SK-N-SH (cell line): ENCODE measurements around the gene GNAZ. TPM values are rescaled to one million over a fixed set of nuclear protein-coding genes. Genes with fewer than 3 reads are reported as not detected.
A peak's percentile ranks its signal among the peaks of the same experiment; 100 is the strongest.

ENCODE experiments used
- CTCF ChIA-PET: fragments of 300-600, 350-600 bp; formaldehyde crosslinking; extraction: SDS; loops from one replicate; lab custom pipeline; 2021; lab: Yijun Ruan, JAX
- POLR2A ChIA-PET: fragments of 350-600 bp; sonication (Branson Sonifier 250); formaldehyde crosslinking; extraction: SDS; loops from one replicate; lab custom pipeline; 2020; ENCODE audit warnings: antibody characterized with exemption, inconsistent platforms; lab: Yijun Ruan, JAX
- DNase-seq: peaks from one replicate; pipeline ENCODE4 v3.0.0; 2012
- H2AFZ ChIP-seq: fragments of 200-600 bp; sonication (generic); 2 replicates; pipeline ENCODE4 v1.8.1; 2016; ENCODE audit warnings: antibody characterized with exemption, mild to moderate bottlenecking, low read depth
- H3F3A ChIP-seq: fragments of 200-600 bp; sonication (generic); replicated peaks from 2 replicates; pipeline ENCODE3; 2016; ENCODE audit warnings: antibody characterized with exemption, mild to moderate bottlenecking; ENCODE audit not compliant: insufficient read depth
- H3K27ac ChIP-seq, 2 experiments: fragments of 200-500 bp in 1 of 2; fragments of 200-600 bp in 1 of 2; sonication (Bioruptor generic) in 1 of 2; sonication (generic), shearing (Covaris generic) in 1 of 2; 2 replicates each; pipeline versions ENCODE4 v1.5.1 to v1.6.1; 2014 to 2016; ENCODE audit warnings: low read depth in 2 of 2, inconsistent platforms in 1 of 2, low read length in 1 of 2, mild to moderate bottlenecking in 1 of 2, mixed read lengths in 1 of 2
- H3K27me3 ChIP-seq: fragments of 200-600 bp; sonication (generic), shearing (Covaris generic); 2 replicates; pipeline ENCODE4 v1.6.1; 2016; ENCODE audit warnings: mixed run types; ENCODE audit not compliant: insufficient read depth
- H3K36me3 ChIP-seq, 2 experiments: fragments of 200-500 bp in 1 of 2; fragments of 200-600 bp in 1 of 2; sonication (Bioruptor generic) in 1 of 2; sonication (generic) in 1 of 2; replicated peaks in 1 of 2; 2 replicates each; pipeline versions ENCODE3 to v1.5.1; 2014 to 2016; ENCODE audit warnings: low read length in 1 of 2, mild to moderate bottlenecking in 1 of 2; ENCODE audit not compliant: insufficient read depth in 2 of 2, control insufficient read depth in 1 of 2
- H3K4me1 ChIP-seq, 2 experiments: fragments of 200-500 bp in 1 of 2; fragments of 200-600 bp in 1 of 2; sonication (Bioruptor generic) in 1 of 2; sonication (generic), shearing (Covaris generic) in 1 of 2; 2 replicates each; pipeline versions ENCODE4 v1.5.1 to v1.6.1; 2014 to 2016; ENCODE audit warnings: low read depth in 1 of 2, low read length in 1 of 2, mixed run types in 1 of 2; ENCODE audit not compliant: insufficient read depth in 2 of 2, control insufficient read depth in 1 of 2
- H3K4me2 ChIP-seq: fragments of 200-600 bp; sonication (generic), shearing (Covaris generic); 2 replicates; pipeline ENCODE4 v1.6.1; 2017; ENCODE audit warnings: mixed run types
- H3K4me3 ChIP-seq, 2 experiments: fragments of 200-500 bp in 1 of 2; fragments of 200-600 bp in 1 of 2; sonication (Bioruptor generic) in 1 of 2; sonication (generic), shearing (Covaris generic) in 1 of 2; 2 replicates each; pipeline versions ENCODE4 v1.5.1 to v1.8.1; 2014 to 2016; ENCODE audit warnings: low read depth in 2 of 2, inconsistent platforms in 1 of 2, low read length in 1 of 2, mild to moderate bottlenecking in 1 of 2, mixed read lengths in 1 of 2, moderate library complexity in 1 of 2
- H3K79me2 ChIP-seq: fragments of 200-600 bp; sonication (generic); 2 replicates; pipeline ENCODE4 v1.8.1; 2017; ENCODE audit warnings: mild to moderate bottlenecking; ENCODE audit not compliant: insufficient read depth
- H3K9ac ChIP-seq: fragments of 200-600 bp; sonication (generic); 2 replicates; pipeline ENCODE4 v1.6.1; 2017; ENCODE audit warnings: mixed run types
- H3K9me2 ChIP-seq: fragments of 200-600 bp; sonication (generic); 2 replicates; pipeline ENCODE4 v1.6.1; 2017; ENCODE audit warnings: mixed run types
- H3K9me3 ChIP-seq: fragments of 200-600 bp; sonication (generic); 2 replicates; pipeline ENCODE4 v1.6.1; 2017; ENCODE audit warnings: mixed run types, mild to moderate bottlenecking, moderate library complexity
- H4K20me1 ChIP-seq: fragments of 200-600 bp; sonication (generic); 2 replicates; pipeline ENCODE4 v1.6.1; 2017; ENCODE audit warnings: mild to moderate bottlenecking, mixed run types; ENCODE audit not compliant: insufficient read depth
- CHD2 ChIP-seq: fragments of 150-350 bp; IDR thresholded peaks from 2 replicates; pipeline ENCODE4 v1.6.1; 2018; ENCODE audit warnings: low read length; ENCODE audit not compliant: partially characterized antibody
- FOXJ3 ChIP-seq: sonication (generic); formaldehyde crosslinking; IDR thresholded peaks from 2 replicates; pipeline ENCODE4 v1.5.1; 2020; ENCODE audit warnings: mild to moderate bottlenecking, missing genetic modification reagents
- GATA2 ChIP-seq: sonication (generic); formaldehyde crosslinking; IDR thresholded peaks from 2 replicates; pipeline ENCODE4 v1.5.0; 2020; ENCODE audit warnings: mild to moderate bottlenecking, missing genetic modification reagents
- IRF3 ChIP-seq: fragments of 150-350 bp; IDR thresholded peaks from 2 replicates; pipeline ENCODE4 v1.6.1; 2016; ENCODE audit warnings: mild to moderate bottlenecking, low read depth, low read length
- MXI1 ChIP-seq: IDR thresholded peaks from 2 replicates; pipeline ENCODE4 v1.6.1; 2012; ENCODE audit warnings: mild to moderate bottlenecking, low read depth, low read length, improper control_type of control experiment
- PBX3 ChIP-seq: IDR thresholded peaks from 2 replicates; pipeline ENCODE4; 2012
- POLR2AphosphoS5 ChIP-seq: IDR thresholded peaks from 2 replicates; pipeline ENCODE4 v1.6.1; 2012; ENCODE audit warnings: low read depth, low read length
- SIN3A ChIP-seq: IDR thresholded peaks from 2 replicates; pipeline ENCODE4 v1.6.1; 2012; ENCODE audit warnings: low read depth, mild to moderate bottlenecking, low read length, moderate library complexity, borderline replicate concordance
- TCF12 ChIP-seq: IDR thresholded peaks from 2 replicates; pipeline ENCODE4 v1.4.0; 2012
- YY1 ChIP-seq: IDR thresholded peaks from 2 replicates; pipeline ENCODE4 v1.4.0; 2012; ENCODE audit warnings: low read depth, mild to moderate bottlenecking
- WGBS: methylation state at CpG from one replicate; pipeline ENCODE4 v1.1.6; 2017; ENCODE audit warnings: low lambda C conversion rate; 5-methylcytosine and 5-hydroxymethylcytosine counted together
- polyA plus RNA-seq, 3 experiments: library from polyadenylated mRNA; depleted of rRNA; stranded (reverse); fragments of >200 nt; gene quantifications; 2 replicates each; pipeline ENCODE4 v1.2.3, GENCODE V29; 2012
- TF ChIP-seq, protein P1 (sequence below): fragments of 200-600 bp; sonication (generic); IDR thresholded peaks from 2 replicates; pipeline ENCODE4 v1.6.1; 2017; ENCODE audit warnings: antibody characterized with exemption, mild to moderate bottlenecking, moderate library complexity

Gene GNAZ
- polyA plus RNA-seq, 1 of the 3 experiments (the other 2 are of a cell fraction) = 6.5 TPM

- DNase-seq = peak; percentile 73
- Histone ChIP-seq H3K4me2 (no peak overlapping the region), H3K79me2 (no peaks in the 10 kb centered on the region), H3K36me3 (no peaks in the 10 kb centered on the region), H3K27me3 (no peaks in the 10 kb centered on the region), H3K9me2 (no peaks in the 10 kb centered on the region), H2AFZ (no peak overlapping the region), H3K27ac (peak overlapping the region in 1 of 2 experiments; percentile 78; a peak in 2 of 4 replicates), H3F3A (no peaks in the 10 kb centered on the region), H3K4me1 (peaks cover 0 to 91% of the 10 kb centered on the region in 2 experiments; a peak in 1 of 4 replicates), H4K20me1 (no peaks in the 10 kb centered on the region), H3K9me3 (no peaks in the 10 kb centered on the region), H3K4me3 (no peak overlapping the region), H3K9ac (no peak overlapping the region)
- WGBS = no CpG with 5 or more reads among the region's 10 CpGs
- POLR2A ChIA-PET = interaction anchor here (0.9 kb wide), 1 partner anchor 39 kb away, joined by 3 read pairs; no protein-coding TSS in a partner anchor
- CTCF ChIA-PET = interaction anchor here (0.8 to 4.2 kb wide), 7 partner anchors 8 to 171 kb away, joined by 3 to 24 read pairs (median 4); no protein-coding TSS in a partner anchor
- TF ChIP-seq CHD2 = peak; percentile 26
- TF ChIP-seq, protein P1, sequence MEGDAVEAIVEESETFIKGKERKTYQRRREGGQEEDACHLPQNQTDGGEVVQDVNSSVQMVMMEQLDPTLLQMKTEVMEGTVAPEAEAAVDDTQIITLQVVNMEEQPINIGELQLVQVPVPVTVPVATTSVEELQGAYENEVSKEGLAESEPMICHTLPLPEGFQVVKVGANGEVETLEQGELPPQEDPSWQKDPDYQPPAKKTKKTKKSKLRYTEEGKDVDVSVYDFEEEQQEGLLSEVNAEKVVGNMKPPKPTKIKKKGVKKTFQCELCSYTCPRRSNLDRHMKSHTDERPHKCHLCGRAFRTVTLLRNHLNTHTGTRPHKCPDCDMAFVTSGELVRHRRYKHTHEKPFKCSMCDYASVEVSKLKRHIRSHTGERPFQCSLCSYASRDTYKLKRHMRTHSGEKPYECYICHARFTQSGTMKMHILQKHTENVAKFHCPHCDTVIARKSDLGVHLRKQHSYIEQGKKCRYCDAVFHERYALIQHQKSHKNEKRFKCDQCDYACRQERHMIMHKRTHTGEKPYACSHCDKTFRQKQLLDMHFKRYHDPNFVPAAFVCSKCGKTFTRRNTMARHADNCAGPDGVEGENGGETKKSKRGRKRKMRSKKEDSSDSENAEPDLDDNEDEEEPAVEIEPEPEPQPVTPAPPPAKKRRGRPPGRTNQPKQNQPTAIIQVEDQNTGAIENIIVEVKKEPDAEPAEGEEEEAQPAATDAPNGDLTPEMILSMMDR = no peak
- no peak for TF ChIP-seq IRF3
- TF ChIP-seq FOXJ3 (CRISPR knock-in tag) = no peak
- TF ChIP-seq TCF12 = no peak
- TF ChIP-seq SIN3A = no peak
- TF ChIP-seq MXI1 = peak; percentile 72; the same call in 1 of the 2 replicates
- TF ChIP-seq POLR2AphosphoS5 = no peak
- TF ChIP-seq GATA2 = no peak
- no peak for TF ChIP-seq PBX3
- no peak for TF ChIP-seq YY1
Observed at GRCh38 chr22:23110190-23110921, 40.0 kb downstream of the GNAZ start.
